SU-DHL-6 (cell line): ENCODE results near the gene PARP1.

ENCODE experiments used
- CTCF ChIP-seq: fragments of 200-600 bp; sonication (generic); IDR thresholded peaks from one replicate; pipeline ENCODE4 v1.5.1; 2017; ENCODE audit warnings: antibody characterized with exemption, mild to moderate bottlenecking, low read length, moderate library complexity; ENCODE audit not compliant: insufficient read depth, poor library complexity, severe bottlenecking
- EZH2phosphoT487 ChIP-seq: fragments of 200-600 bp; sonication (generic), shearing (Covaris generic); conservative IDR thresholded peaks from 2 replicates; pipeline ENCODE4 v1.6.1; 2018; ENCODE audit warnings: mild to moderate bottlenecking, antibody characterized with exemption, low read length, moderate library complexity, mixed read lengths

- no peak for TF ChIP-seq CTCF
- no peak for TF ChIP-seq EZH2phosphoT487
These were observed 21.0 kb upstream of the PARP1 start for GRCh38 chr1:226428791-226429461.
